HCT116 (cell line): ENCODE data around the gene HRK. TPM values are rescaled to one million over a fixed set of nuclear protein-coding genes. Genes with fewer than 3 reads are reported as not detected.
A peak's percentile ranks its signal among the peaks of the same experiment; 100 is the strongest.

Experiments used
- ATAC-seq: fragments of 200-7000 bp; cut with Tn5 transposase; 2 replicates; pipeline ENCODE4 v1.9.1; 2020; ENCODE audit warnings: mild to moderate bottlenecking, moderate library complexity
- BruUV-seq: library from RNA; stranded (reverse); fragments of 400-500 nt; replicated peaks from 2 replicates; lab custom pipeline; 2021; lab: Mats Ljungman, UMichigan
- CTCF ChIA-PET: fragments of 300-600 bp; sonication (Branson Sonifier 250); formaldehyde crosslinking; loops from one replicate; lab custom pipeline; 2021; ENCODE audit warnings: antibody characterized with exemption; lab: Charles Lee
- POLR2A ChIA-PET: fragments of 300-600, 350-600 bp; sonication (Branson Sonifier 250); formaldehyde crosslinking; loops from one replicate; lab custom pipeline; 2021; ENCODE audit warnings: antibody characterized with exemption; lab: Charles Lee
- RAD21 ChIA-PET, 2 experiments: fragments of 300-600 bp; sonication (Branson Sonifier 250); formaldehyde crosslinking; loops; one replicate each; lab custom pipeline; 2023; ENCODE audit warnings: low total read pairs in 2 of 2; ENCODE audit not compliant: uncharacterized antibody in 2 of 2, unreplicated experiment in 2 of 2, low non-redundant PET in 1 of 2; lab: Charles Lee
- DNase-seq: peaks from one replicate; pipeline ENCODE4 v3.0.0-alpha.2; 2010; ENCODE audit warnings: low read depth, low spot score
- H2AFZ ChIP-seq: fragments of 200-600 bp; shearing (Covaris generic), sonication (generic); 2 replicates; pipeline ENCODE4 v1.6.1; 2017; ENCODE audit warnings: low read depth, mixed run types, mixed read lengths, antibody characterized with exemption, low read length; ENCODE audit not compliant: poor library complexity, severe bottlenecking
- H3K27ac ChIP-seq: 2 replicates; pipeline ENCODE4 v1.5.1; 2012; ENCODE audit warnings: low read depth, low read length
- H3K27me3 ChIP-seq: fragments of 200-600 bp; sonication (generic); 2 replicates; pipeline ENCODE4 v1.6.1; 2016; ENCODE audit warnings: mixed run types, low read length, mixed read lengths; ENCODE audit not compliant: insufficient read depth
- H3K36me3 ChIP-seq, 2 experiments: fragments of 200-500 bp in 1 of 2; fragments of 200-600 bp in 1 of 2; sonication (Bioruptor generic) in 1 of 2; sonication (generic) in 1 of 2; 2 replicates each; pipeline versions ENCODE4 v1.5.1 to v1.6.1; 2014 to 2016; ENCODE audit warnings: low read length in 2 of 2, inconsistent platforms in 1 of 2, mixed read lengths in 1 of 2, mixed run types in 1 of 2; ENCODE audit not compliant: insufficient read depth in 2 of 2, control insufficient read depth in 1 of 2
- H3K4me1 ChIP-seq, 2 experiments: fragments of 200-600 bp in 1 of 2; sonication (generic) in 1 of 2; 2 replicates each; pipeline versions ENCODE4 v1.5.1 to v1.6.1; 2012 to 2017; ENCODE audit warnings: low read length in 2 of 2, inconsistent platforms in 1 of 2, mild to moderate bottlenecking in 1 of 2, mixed read lengths in 1 of 2, mixed run types in 1 of 2, moderate library complexity in 1 of 2; ENCODE audit not compliant: insufficient read depth in 2 of 2, control insufficient read depth in 1 of 2
- H3K4me2 ChIP-seq: fragments of 200-600 bp; sonication (generic); 2 replicates; pipeline ENCODE4 v1.6.1; 2017; ENCODE audit warnings: mixed run types, low read length, mixed read lengths
- H3K4me3 ChIP-seq, 2 experiments: fragments of 200-600 bp in 1 of 2; sonication (generic) in 1 of 2; replicated peaks in 1 of 2; 2 replicates each; pipeline ENCODE4 v1.5.1; 2011 to 2016; ENCODE audit warnings: low read length in 2 of 2, control low read depth in 1 of 2, low read depth in 1 of 2, mild to moderate bottlenecking in 1 of 2, mixed read lengths in 1 of 2, mixed run types in 1 of 2
- H3K79me2 ChIP-seq: fragments of 200-600 bp; sonication (generic); 2 replicates; pipeline ENCODE4 v1.6.1; 2017; ENCODE audit warnings: mild to moderate bottlenecking, mixed run types, low read length, moderate library complexity, mixed read lengths; ENCODE audit not compliant: insufficient read depth
- H3K9ac ChIP-seq: fragments of 200-600 bp; sonication (generic); 2 replicates; pipeline ENCODE4 v1.6.1; 2016; ENCODE audit warnings: low read length, mixed read lengths
- H3K9me2 ChIP-seq: fragments of 200-600 bp; sonication (generic), shearing (Covaris generic); 2 replicates; pipeline ENCODE4 v1.6.1; 2017; ENCODE audit warnings: mixed run types, mild to moderate bottlenecking, moderate library complexity; ENCODE audit not compliant: insufficient read depth
- H3K9me3 ChIP-seq, 2 experiments: fragments of 200-500 bp in 1 of 2; fragments of 200-600 bp in 1 of 2; sonication (Bioruptor generic) in 1 of 2; sonication (generic) in 1 of 2; 2 replicates each; pipeline ENCODE4 v1.6.1; 2014 to 2017; ENCODE audit warnings: low read length in 2 of 2, mixed read lengths in 2 of 2, inconsistent platforms in 1 of 2, low read depth in 1 of 2, mild to moderate bottlenecking in 1 of 2, mixed run types in 1 of 2, moderate library complexity in 1 of 2; ENCODE audit not compliant: control insufficient read depth in 1 of 2, insufficient read depth in 1 of 2
- H4K20me1 ChIP-seq: fragments of 200-600 bp; sonication (generic), shearing (Covaris generic); 2 replicates; pipeline ENCODE4 v1.6.1; 2017; ENCODE audit warnings: mixed run types, mild to moderate bottlenecking, moderate library complexity; ENCODE audit not compliant: insufficient read depth
- CTCF ChIP-seq, 3 experiments: fragments of 200-600 bp in 1 of 3; sonication (generic) in 1 of 3; IDR thresholded peaks in 2 of 3; conservative IDR thresholded peaks in 1 of 3; 2 replicates each; pipeline ENCODE4 v1.5.1; 2012 to 2017; ENCODE audit warnings: low read depth in 2 of 3, low read length in 2 of 3, antibody characterized with exemption in 1 of 3, borderline replicate concordance in 1 of 3, control low read depth in 1 of 3, mild to moderate bottlenecking in 1 of 3, mixed read lengths in 1 of 3, mixed run types in 1 of 3, moderate library complexity in 1 of 3; ENCODE audit not compliant: insufficient read depth in 1 of 3
- MAX ChIP-seq: IDR thresholded peaks from 2 replicates; pipeline ENCODE4 v1.6.1; 2012
- TCF7L2 ChIP-seq: IDR thresholded peaks from 2 replicates; pipeline ENCODE4 v1.7.0; 2011; ENCODE audit warnings: borderline replicate concordance, inconsistent platforms; ENCODE audit not compliant: insufficient read depth, insufficient read length; ENCODE audit errors: extremely low read depth
- intact Hi-C: fragments of 100-400 bp; cut with micrococcal nuclease; formaldehyde crosslinking; loops from 2 replicates; pipeline ENCODE4 v1.10.0; 2022
- total RNA-seq: library from RNA; stranded (reverse); gene quantifications from one replicate; pipeline ENCODE4 v1.2.1, GENCODE V29; 2021; ENCODE audit not compliant: unreplicated experiment

HRK gene
- total RNA-seq, 1 experiment from 2014 or later: 4.3 TPM

- ATAC-seq (no peak), DNase-seq (no peak)
- H3K4me1 ChIP-seq: peaks cover 14 to 32% of the 10 kb centered on the region in 2 experiments; a peak in 3 of 4 replicates
- intact Hi-C loops: no loop called here
- peak overlapping the region; percentile 38; the same call in 1 of the 2 replicates for H3K27ac ChIP-seq
- H3K79me2 ChIP-seq: no peaks in the 10 kb centered on the region
- no peaks in the 10 kb centered on the region for H3K9me2 ChIP-seq
- BruUV-seq: no TSS peak
- TF ChIP-seq CTCF (IDR thresholded peaks at IDR 0.05 in 2 of 3, conservative IDR thresholded peaks at IDR 0.05 in 1 of 3; ENCODE audit: borderline replicate concordance in 1 of 3, insufficient read depth in 1 of 3, low read depth in 2 of 3, low read length in 2 of 3) (no peak), TCF7L2 (no peak), MAX (peak; percentile 17; the same call in 1 of the 2 replicates)
- H3K9me3 ChIP-seq: no peaks in the 10 kb centered on the region
- ChIA-PET RAD21 (no interaction called here), CTCF (interaction anchor here (0.6 to 1.6 kb wide), 2 partner anchors 16 to 1263 kb away, joined by 6 read pairs; no protein-coding TSS in a partner anchor), POLR2A (no interaction called here)
- peak overlapping the region; percentile 61 to 67 for H3K4me3 ChIP-seq
- H3K36me3 ChIP-seq: no peaks in the 10 kb centered on the region
- H4K20me1 ChIP-seq: no peaks in the 10 kb centered on the region
- peak overlapping the region; percentile 87 for H3K4me2 ChIP-seq
- peak overlapping the region; percentile 65 for H3K9ac ChIP-seq
- H2AFZ ChIP-seq: no peak overlapping the region
- H3K27me3 ChIP-seq: no peaks in the 10 kb centered on the region
Measured at GRCh38 chr12:116879509-116880212, 1.6 kb downstream of the HRK start.
